HG02610 (cell line): Measurements from ENCODE around the gene KRT85.

Source experiments
- ATAC-seq: cut with Tn5 transposase; IDR thresholded peaks from one replicate; pipeline ENCODE4 v1.9.1; 2021; ENCODE audit warnings: mild to moderate bottlenecking, moderate library complexity; ENCODE audit not compliant: unreplicated experiment

Gene KRT85

GRCh38 chr12:52395761-52396434 is 28.6 kb upstream of the KRT85 start:
- no peak for ATAC-seq

DNA sequence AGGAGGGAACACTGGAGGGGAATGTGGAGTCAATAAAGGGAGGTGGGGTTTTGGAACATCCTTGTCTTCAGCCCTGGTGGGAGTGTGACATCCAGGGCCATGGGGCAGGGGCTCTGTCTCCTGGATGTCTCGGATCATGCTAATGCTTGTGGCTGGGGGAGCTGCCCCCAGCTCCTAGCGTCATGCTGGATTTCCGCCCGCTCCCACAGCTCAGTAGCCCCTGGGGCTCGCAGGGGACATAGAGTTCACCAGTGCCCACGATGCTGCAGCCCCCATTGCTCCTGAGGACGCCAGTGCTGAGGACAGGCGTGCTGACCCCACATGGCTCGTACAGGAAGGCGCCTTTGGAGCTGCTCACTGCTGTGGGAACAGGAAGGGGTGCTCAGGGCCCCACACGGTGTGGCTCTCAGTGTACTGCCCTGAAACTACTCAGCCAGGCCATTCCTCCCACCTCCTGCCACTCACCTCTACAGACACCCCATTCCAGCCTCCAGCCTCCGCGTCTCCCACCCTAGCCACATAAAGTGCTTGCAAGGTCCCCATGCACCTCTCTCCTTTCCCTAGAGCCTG is 27.6 kb upstream of the KRT85 start:
- ATAC-seq = no peak

- ATAC-seq = no peak
These were observed 25.3 kb upstream of the KRT85 start for GRCh38 chr12:52392465-52393007.

GRCh38 chr12:52391618-52392002 is 24.3 kb upstream of the KRT85 start:
- no peak for ATAC-seq

- ATAC-seq = no peak
These were observed 23.7 kb upstream of the KRT85 start for GRCh38 chr12:52390739-52391617.

DNA sequence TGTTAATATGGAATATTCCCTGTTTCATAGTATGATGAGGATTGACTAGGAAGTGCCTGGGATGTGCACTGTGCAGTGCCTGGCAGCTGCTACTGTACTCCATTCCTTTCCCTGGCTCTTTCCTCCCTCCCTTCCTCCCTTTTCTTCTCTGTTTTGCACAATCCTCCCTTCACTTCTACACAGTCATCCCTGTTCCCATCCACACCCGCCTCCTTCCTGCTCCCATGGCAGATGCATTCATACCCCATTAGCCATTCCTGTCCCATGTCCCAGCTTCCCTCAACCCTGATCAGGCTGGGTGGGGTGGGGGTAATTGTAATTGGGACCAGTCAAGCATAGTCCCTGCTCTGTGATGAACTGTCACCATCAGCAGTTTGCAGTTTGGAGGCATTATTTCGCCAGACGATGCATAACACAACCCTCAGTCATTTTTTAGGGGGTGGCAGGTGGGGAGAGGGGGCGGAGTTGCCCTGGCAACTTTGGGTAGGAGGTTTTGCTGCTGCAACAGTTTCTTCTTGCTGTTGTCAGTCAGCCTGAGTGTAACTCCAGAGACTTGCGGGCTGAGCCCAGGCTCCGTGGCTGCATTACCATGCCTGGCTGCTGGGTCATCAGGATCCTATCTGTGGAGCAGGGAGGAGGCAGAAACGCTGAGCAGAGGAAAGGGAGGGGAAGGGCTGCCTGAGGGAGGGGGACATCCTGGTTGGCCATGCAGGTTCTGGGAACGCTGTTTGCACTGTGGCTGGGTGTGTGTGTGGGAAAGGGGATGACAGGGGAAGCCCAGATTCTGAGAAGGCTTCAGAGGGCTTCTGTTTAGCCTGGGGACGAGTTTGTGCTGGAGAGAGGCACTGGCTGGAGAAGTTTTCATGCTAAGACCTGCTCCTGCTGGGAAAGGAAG is 22.3 kb upstream of the KRT85 start:
- no peak for ATAC-seq

DNA sequence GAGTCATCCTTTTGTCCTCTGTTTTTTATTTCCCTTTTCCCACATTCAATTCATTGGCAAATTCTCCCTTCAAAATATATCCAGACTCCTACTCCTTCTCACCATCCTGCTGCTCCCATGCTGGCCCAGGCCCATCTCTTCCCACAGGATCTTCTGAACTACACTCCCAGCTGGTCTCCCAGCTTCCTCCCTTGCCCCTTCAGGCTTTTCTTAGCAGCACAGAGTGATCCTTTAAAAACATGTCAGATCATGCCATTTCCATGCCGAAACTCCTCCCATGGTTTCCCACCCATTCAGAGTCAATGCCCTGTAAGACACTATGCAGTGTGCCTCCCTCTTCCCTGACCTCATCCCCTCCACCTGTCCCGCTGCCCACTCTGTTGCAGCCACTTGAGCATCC is 20.6 kb upstream of the KRT85 start:
- ATAC-seq = no peak

DNA sequence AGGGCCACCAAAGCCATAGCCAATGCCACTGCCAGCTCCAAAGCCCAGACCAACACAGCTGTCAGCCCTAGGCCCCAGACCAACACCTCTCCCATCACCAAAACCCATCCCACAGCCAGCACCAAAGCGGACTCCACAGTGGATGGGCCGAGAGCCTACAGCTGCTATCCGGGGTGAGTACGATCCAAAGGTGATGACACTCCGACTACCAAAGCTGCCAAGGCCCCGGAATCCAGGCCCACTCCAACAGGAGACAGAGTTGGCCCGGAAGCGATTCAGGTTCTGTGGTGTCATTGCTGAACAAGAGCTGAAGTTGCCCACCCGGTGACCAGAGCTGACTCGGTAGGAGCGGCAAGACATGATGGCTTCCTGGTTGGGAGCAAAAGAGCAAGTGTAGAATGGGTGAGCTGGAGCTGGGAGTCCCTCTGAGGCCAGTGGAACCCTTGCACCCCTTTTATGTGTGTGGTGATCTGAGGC is 18.0 kb upstream of the KRT85 start, which contains the start of gene KRT84:
Gene KRT84 (minus strand): TSS at position 427 of the 477 bp plus-strand sequence. CDS start 67 bp downstream, at position 360.
- ATAC-seq = no peak

- ATAC-seq = no peak
These were observed 16.1 kb upstream of the KRT85 start for GRCh38 chr12:52383331-52383730.

GRCh38 chr12:52382854-52383253 is 15.6 kb upstream of the KRT85 start:
- ATAC-seq = no peak

- ATAC-seq = no peak
These were observed 13.9 kb upstream of the KRT85 start for GRCh38 chr12:52381206-52381605.

DNA sequence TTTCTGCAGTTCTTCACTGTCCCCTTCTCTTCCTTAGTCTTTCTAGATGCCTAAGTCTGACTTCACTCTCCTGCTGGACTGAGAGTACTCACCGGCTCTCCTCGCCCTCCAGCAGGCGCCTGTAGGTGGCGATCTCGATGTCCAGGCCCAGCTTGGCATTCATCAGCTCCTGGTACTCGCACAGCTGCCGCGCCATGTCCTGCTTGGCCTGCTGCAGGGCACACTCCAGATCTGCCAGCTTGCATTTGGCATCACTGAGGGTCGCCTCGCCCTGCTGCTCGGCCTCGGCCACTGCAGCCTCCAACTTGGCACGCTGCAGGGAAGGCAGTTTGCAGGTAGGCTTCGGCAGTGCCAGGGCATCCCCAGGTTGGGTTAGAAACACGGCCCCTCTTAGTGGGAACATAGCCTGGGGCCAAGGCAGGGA is 13.0 kb upstream of the KRT85 start:
- ATAC-seq = no peak

DNA sequence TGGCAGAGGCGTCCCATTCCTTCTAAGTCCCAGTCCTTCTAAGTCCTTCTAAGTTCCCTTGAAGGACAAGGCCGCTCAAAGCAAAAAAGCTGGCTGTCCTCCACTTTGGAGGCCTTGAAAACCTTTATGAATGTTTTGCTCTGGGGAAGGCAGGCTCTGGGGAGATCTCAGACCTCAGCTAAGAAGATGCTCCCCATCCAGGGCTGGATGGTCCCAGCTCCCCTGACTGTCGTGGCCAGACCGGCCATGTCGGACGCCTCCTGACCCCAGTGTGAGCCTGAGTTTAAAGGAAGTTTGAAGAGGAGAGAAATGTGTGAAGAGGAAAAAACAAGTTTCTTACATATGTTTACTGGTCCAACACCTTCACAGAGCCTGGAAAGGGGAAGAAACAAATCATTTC is 12.3 kb upstream of the KRT85 start:
- ATAC-seq = no peak

DNA sequence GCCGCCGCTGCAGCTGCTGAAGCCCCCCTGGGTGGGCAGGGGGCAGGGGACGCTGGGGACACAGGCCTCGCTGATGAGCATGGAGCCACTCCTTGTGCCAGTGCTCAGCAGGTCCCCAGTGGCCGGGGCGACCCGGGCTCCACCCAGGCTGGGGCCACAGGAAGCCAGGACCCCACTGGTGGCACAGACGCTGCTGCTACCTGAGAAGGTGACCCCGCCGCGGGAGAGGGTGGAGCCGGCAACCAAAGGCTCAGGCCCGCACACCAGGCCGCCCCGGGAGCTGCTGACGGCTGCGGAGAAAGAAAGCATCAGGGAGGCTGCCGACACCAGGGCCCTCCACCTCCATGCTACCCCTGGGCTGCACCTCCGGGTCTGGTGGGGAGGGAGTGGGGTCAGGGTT is 10.8 kb upstream of the KRT85 start:
- no peak for ATAC-seq

GRCh38 chr12:52377266-52377665 is 10.0 kb upstream of the KRT85 start:
- no peak for ATAC-seq

GRCh38 chr12:52372216-52373154 is 5.2 kb upstream of the KRT85 start:
- ATAC-seq = no peak

GRCh38 chr12:52371716-52372115 is 4.4 kb upstream of the KRT85 start:
- no peak for ATAC-seq

- ATAC-seq = no peak
These were observed 3.8 kb upstream of the KRT85 start for GRCh38 chr12:52370926-52371608.

DNA sequence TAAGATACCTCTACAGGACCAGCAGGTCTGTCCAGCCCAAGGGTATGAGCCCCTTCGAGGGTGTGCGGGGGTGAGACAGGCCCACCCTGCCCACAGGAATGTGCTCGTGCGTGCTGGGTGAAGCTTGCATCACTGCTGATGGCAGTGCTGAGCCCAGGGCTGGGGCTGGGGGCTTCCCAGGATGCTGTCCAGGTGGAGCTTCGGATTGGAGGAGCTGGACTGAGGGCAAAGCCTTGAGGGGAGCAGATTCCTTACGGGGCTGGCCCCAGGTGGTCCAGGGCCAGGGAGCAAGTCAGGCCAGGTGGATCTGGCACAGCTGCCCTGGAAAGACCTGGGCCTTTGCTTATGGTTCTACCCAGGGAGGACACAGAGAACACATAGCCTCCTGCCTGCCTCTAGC is 2.5 kb upstream of the KRT85 start:
- no peak for ATAC-seq
